ENCODE results near the gene CPPED1. TPM values are rescaled to one million over a fixed set of nuclear protein-coding genes. Genes with fewer than 3 reads are reported as not detected.

Gene CPPED1
- total and polyA plus RNA-seq, 2 experiments from 2014 or later = 6.2 to 7.3 TPM

- TF ChIP-seq ZNF462 (CRISPR knock-in tag; IDR thresholded peaks at IDR 0.05) = no peak
Observed at GRCh38 chr16:12667909-12668308, 135.8 kb downstream of the CPPED1 start (continued).

GRCh38 chr16:12664164-12664733, 139.4 kb downstream of the CPPED1 start:
- Mint-ChIP-seq H3K36me3 (ENCODE audit: low read depth) (peaks cover 4% of the 10 kb centered on the region; the same call in 2 of the 3 replicates), H3K27ac (no peak overlapping the region), H3K4me1 (no peaks in the 10 kb centered on the region), H3K9me3 (peaks cover 14% of the 10 kb centered on the region), H3K4me3 (no peak overlapping the region), H3K27me3 (ENCODE audit: insufficient read depth, low read depth, poor library complexity) (no peaks in the 10 kb centered on the region)
- DNase-seq (ENCODE audit: low spot score) (no peak), ATAC-seq (no peak)
- H3K4me1 ChIP-seq (ENCODE audit: insufficient read depth) = no peaks in the 10 kb centered on the region
- no peaks in the 10 kb centered on the region for H4K20me1 ChIP-seq (replicated peaks; ENCODE audit: insufficient read depth)
- H3K36me3 ChIP-seq (ENCODE audit: insufficient read depth) = no peaks in the 10 kb centered on the region
- TF ChIP-seq EZH2phosphoT487 (IDR thresholded peaks at IDR 0.05; ENCODE audit: unreplicated experiment) = no peak
- no peak for TF ChIP-seq NANOG (IDR thresholded peaks at IDR 0.05; ENCODE audit: borderline replicate concordance)
- TF ChIP-seq, protein P1, sequence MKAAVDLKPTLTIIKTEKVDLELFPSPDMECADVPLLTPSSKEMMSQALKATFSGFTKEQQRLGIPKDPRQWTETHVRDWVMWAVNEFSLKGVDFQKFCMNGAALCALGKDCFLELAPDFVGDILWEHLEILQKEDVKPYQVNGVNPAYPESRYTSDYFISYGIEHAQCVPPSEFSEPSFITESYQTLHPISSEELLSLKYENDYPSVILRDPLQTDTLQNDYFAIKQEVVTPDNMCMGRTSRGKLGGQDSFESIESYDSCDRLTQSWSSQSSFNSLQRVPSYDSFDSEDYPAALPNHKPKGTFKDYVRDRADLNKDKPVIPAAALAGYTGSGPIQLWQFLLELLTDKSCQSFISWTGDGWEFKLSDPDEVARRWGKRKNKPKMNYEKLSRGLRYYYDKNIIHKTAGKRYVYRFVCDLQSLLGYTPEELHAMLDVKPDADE (IDR thresholded peaks at IDR 0.05) = no peak
- no peak for TF ChIP-seq ZNF462 (CRISPR knock-in tag; IDR thresholded peaks at IDR 0.05)
- TF ChIP-seq POLR2AphosphoS5 (IDR thresholded peaks at IDR 0.05; ENCODE audit: low read depth) = no peak
- no peaks in the 10 kb centered on the region for H3K79me2 ChIP-seq (replicated peaks; ENCODE audit: insufficient read depth)
- H3K27ac ChIP-seq (ENCODE audit: low read depth) = no peak overlapping the region
- no peaks in the 10 kb centered on the region for H3K27me3 ChIP-seq (ENCODE audit: insufficient read depth)
- no peaks in the 10 kb centered on the region for H3K9me2 ChIP-seq (ENCODE audit: insufficient read depth)
- H2AFZ ChIP-seq = no peak overlapping the region
- H3F3A ChIP-seq (replicated peaks; ENCODE audit: low read depth) = no peaks in the 10 kb centered on the region
- H3K4me3 ChIP-seq = no peak overlapping the region
- no peak overlapping the region for H3K4me2 ChIP-seq

Data from GM23338 (cell line).